Measurements from ENCODE around the gene CARD8.

GRCh38 chr19:48181505-48181904, 74.2 kb downstream of the CARD8 start:
- TF ChIP-seq CTCF (IDR thresholded peaks at IDR 0.05) (no peak), POLR2A (IDR thresholded peaks at IDR 0.05) (no peak)

Data from transverse colon (tissue), 3 donors.